Transverse colon (tissue), 4 donors: ENCODE data around the gene PHRF1. TPM values are rescaled to one million over a fixed set of nuclear protein-coding genes. Genes with fewer than 3 reads are reported as not detected.

Source experiments
- DNase-seq: peaks from one replicate; pipeline ENCODE4 v3.0.0-alpha.2; 2019
- H3K27ac ChIP-seq, 4 donors: fragments of 200-600 bp; sonication (generic); 2 replicates each; pipeline ENCODE4 v1.5.1; 2016 to 2018; ENCODE audit warnings: inconsistent platforms in 4 of 4
- H3K27me3 ChIP-seq: fragments of 200-600 bp; sonication (generic); 2 replicates; pipeline ENCODE4 v1.5.1; 2017; ENCODE audit warnings: inconsistent platforms
- H3K36me3 ChIP-seq, 4 donors: fragments of 200-600 bp; sonication (generic); 2 replicates each; pipeline ENCODE4 v1.5.1; 2017 to 2019; ENCODE audit warnings: inconsistent platforms in 4 of 4
- H3K4me1 ChIP-seq, 4 donors: fragments of 200-600 bp; sonication (generic); 2 replicates each; pipeline ENCODE4 v1.5.1; 2017 to 2020; ENCODE audit warnings: inconsistent platforms in 4 of 4
- H3K4me3 ChIP-seq, 4 donors: fragments of 200-600 bp; sonication (generic); 1 replicate in 1 of 4; 2 replicates in 3 of 4; pipeline versions ENCODE4 v1.5.1 to v1.6.1; 2017 to 2019; ENCODE audit warnings: inconsistent platforms in 4 of 4
- H3K9me3 ChIP-seq, 2 donors: fragments of 200-600 bp; sonication (generic); 2 replicates each; pipeline ENCODE4 v1.5.1; 2017 to 2019; ENCODE audit warnings: inconsistent platforms in 2 of 2
- EP300 ChIP-seq: sonication (generic); formaldehyde crosslinking; IDR thresholded peaks from one replicate; pipeline ENCODE4 v1.6.1; 2017; ENCODE audit warnings: antibody characterized with exemption, low read depth
- POLR2A ChIP-seq: fragments of 450-650 bp; IDR thresholded peaks from one replicate; pipeline ENCODE4 v1.6.1; 2016; ENCODE audit warnings: antibody characterized with exemption, mild to moderate bottlenecking, moderate library complexity
- POLR2AphosphoS5 ChIP-seq, 3 donors: sonication (generic); formaldehyde crosslinking; IDR thresholded peaks; one replicate each; pipeline ENCODE4 v1.6.1; 2016; ENCODE audit warnings: antibody characterized with exemption in 3 of 3
- WGBS, 2 donors: methylation state at CpG; one replicate each; pipeline ENCODE4 v1.1.5; 2018; ENCODE audit warnings: low coverage in 1 of 2; 5-methylcytosine and 5-hydroxymethylcytosine counted together
- in situ Hi-C, 4 donors: fragments of 200-750 bp; cut with MboI; loops; one replicate each; pipeline versions ENCODE4 v1.15.0 to v1.15.1; 2017; ENCODE audit warnings: low sequenced_read_pairs in 3 of 4, low pct_ligation_motif_present in 1 of 4, low pct_unique_long_range_greater_than_20kb in 1 of 4
- intact Hi-C: fragments of 100-400 bp; cut with DNase I; formaldehyde crosslinking; loops from one replicate; pipeline ENCODE4 v1.15.1; 2023; ENCODE audit warnings: low total_unique reads
- total RNA-seq, 4 donors: library from RNA; depleted of rRNA; stranded (reverse); fragments of >200 nt; gene quantifications; one replicate each; pipeline ENCODE4 v1.1.0, GENCODE V29; 2016
- TF ChIP-seq, protein P1 (sequence below), 5 experiments: fragments of 200-600 bp in 3 of 5; fragments of 450-650 bp in 2 of 5; sonication (generic) in 3 of 5; IDR thresholded peaks; 1 replicate in 2 of 5; 2 replicates in 3 of 5; pipeline ENCODE4 v1.5.1; 2016 to 2017; ENCODE audit warnings: antibody characterized with exemption in 5 of 5, inconsistent platforms in 3 of 5, mild to moderate bottlenecking in 2 of 5, moderate library complexity in 1 of 5

PHRF1 gene
- total RNA-seq, 4 donors from 2014 or later, result 28.4 to 60.6 (median 43.2) TPM

DNA sequence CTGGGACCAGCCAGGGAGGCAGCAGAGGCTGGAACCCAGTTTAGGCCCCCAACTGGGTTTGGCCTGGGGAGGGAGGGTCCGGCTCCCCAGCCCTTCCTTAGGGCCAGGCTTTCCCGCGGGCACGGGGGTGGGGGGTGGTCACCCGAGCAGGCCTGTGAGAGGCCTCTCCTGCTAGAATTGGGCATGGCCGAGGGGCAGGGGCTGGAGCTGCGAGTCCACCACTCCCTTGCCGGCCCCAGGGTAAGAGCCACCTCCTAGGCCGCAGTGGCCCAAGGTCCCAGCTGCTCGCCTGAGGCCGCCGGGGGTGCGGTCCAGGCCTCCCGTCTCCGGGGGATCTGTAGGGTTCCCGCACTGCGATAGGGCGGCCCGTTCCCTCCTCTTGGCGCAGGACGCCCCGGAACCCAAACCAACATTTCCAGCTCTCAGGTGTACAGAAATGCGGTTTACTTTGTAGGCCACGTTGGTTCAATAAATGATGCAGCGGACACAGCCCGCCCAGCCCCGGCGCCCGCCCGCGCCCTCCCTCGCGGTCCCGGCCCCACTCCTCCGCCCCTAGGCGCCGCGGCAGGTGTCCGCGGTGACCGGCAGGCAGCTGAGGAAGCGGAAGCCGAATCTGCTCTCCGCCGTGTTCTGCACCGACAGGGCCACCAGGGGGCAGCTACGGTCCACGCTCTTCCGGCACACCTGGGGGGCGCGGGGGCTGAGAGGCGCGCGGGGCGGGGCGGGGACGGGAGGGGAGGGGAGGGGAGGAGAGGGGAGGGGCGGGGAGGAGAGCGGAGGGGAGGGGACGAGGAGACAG lies 21.6 kb upstream of the PHRF1 start:
- in situ Hi-C loops, result no loop called here
- peak; percentile 81 for DNase-seq
- intact Hi-C loops, result loop anchor here (5.0 kb wide), 1 partner anchor 168 kb away; no protein-coding TSS in a partner anchor
- Histone ChIP-seq H3K9me3 (no peaks in the 10 kb centered on the region), H3K4me3 (peak overlapping the region in 2 of 4 donors; percentile 34 to 52), H3K27ac (no peak overlapping the region), H3K27me3 (peaks cover 56% of the 10 kb centered on the region), H3K36me3 (no peaks in the 10 kb centered on the region), H3K4me1 (peaks cover 14 to 30% (median 23%) of the 10 kb centered on the region in 4 donors)
- TF ChIP-seq, protein P1, sequence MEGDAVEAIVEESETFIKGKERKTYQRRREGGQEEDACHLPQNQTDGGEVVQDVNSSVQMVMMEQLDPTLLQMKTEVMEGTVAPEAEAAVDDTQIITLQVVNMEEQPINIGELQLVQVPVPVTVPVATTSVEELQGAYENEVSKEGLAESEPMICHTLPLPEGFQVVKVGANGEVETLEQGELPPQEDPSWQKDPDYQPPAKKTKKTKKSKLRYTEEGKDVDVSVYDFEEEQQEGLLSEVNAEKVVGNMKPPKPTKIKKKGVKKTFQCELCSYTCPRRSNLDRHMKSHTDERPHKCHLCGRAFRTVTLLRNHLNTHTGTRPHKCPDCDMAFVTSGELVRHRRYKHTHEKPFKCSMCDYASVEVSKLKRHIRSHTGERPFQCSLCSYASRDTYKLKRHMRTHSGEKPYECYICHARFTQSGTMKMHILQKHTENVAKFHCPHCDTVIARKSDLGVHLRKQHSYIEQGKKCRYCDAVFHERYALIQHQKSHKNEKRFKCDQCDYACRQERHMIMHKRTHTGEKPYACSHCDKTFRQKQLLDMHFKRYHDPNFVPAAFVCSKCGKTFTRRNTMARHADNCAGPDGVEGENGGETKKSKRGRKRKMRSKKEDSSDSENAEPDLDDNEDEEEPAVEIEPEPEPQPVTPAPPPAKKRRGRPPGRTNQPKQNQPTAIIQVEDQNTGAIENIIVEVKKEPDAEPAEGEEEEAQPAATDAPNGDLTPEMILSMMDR (IDR thresholded peaks at IDR 0.05), result peak; percentile 32 to 67 (median 62)
- peak in 1 of 3 donors; percentile 19 for TF ChIP-seq POLR2AphosphoS5 (IDR thresholded peaks at IDR 0.05)
- no peak for TF ChIP-seq POLR2A
- 12% methylated on average over 21 of the region's 60 CpGs; no CpG with 5 or more reads in 1 of the 2 donors for WGBS, 2 donors

DNA sequence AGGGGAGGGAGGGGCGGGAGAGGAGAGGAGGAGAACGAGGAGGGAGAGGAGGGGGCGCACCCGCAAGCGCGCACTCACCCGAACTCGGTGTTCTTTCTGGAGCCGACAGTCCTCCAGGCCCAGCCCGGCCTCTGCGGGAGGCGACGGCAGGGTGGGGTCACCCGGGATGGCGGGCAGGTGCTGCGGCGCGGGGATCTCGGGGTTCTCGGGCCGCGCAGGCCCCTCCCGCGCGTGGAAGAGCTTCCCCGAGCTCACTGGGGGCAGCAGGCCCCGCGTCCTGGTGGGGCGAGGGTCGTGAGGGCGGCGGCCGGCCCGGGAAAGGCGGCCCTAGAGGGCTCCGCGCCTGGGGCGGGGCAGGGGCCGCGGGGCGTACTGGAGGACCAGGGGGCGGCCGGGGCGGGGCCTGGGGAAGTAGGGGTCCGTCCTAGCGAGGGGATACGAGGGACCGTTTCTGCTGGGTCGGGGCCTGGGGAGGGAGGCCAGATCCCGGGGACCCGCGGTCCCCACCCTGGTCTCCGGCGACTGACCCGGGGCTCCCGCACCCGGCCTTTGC lies 21.0 kb upstream of the PHRF1 start:
- H3K36me3 ChIP-seq, result no peaks in the 10 kb centered on the region
- peak overlapping the region in 1 of 4 donors; percentile 4 for H3K27ac ChIP-seq
- peak overlapping the region in 3 of 4 donors; percentile 5 to 52 (median 34) for H3K4me3 ChIP-seq
- H3K27me3 ChIP-seq, result peaks cover 56% of the 10 kb centered on the region
- no peak for DNase-seq
- H3K4me1 ChIP-seq, result peaks cover 18 to 36% (median 28%) of the 10 kb centered on the region in 4 donors
- TF ChIP-seq POLR2AphosphoS5 (IDR thresholded peaks at IDR 0.05) (no peak), EP300 (no peak), POLR2A (no peak)
- TF ChIP-seq, protein P1 (IDR thresholded peaks at IDR 0.05), result no peak
- 2% methylated on average over 38 of the region's 57 CpGs; no CpG with 5 or more reads in 1 of the 2 donors for WGBS, 2 donors
- intact Hi-C loops, result loop anchor here (5.0 kb wide), 1 partner anchor 167 kb away; no protein-coding TSS in a partner anchor
- in situ Hi-C loops, result no loop called here
- no peaks in the 10 kb centered on the region for H3K9me3 ChIP-seq

DNA sequence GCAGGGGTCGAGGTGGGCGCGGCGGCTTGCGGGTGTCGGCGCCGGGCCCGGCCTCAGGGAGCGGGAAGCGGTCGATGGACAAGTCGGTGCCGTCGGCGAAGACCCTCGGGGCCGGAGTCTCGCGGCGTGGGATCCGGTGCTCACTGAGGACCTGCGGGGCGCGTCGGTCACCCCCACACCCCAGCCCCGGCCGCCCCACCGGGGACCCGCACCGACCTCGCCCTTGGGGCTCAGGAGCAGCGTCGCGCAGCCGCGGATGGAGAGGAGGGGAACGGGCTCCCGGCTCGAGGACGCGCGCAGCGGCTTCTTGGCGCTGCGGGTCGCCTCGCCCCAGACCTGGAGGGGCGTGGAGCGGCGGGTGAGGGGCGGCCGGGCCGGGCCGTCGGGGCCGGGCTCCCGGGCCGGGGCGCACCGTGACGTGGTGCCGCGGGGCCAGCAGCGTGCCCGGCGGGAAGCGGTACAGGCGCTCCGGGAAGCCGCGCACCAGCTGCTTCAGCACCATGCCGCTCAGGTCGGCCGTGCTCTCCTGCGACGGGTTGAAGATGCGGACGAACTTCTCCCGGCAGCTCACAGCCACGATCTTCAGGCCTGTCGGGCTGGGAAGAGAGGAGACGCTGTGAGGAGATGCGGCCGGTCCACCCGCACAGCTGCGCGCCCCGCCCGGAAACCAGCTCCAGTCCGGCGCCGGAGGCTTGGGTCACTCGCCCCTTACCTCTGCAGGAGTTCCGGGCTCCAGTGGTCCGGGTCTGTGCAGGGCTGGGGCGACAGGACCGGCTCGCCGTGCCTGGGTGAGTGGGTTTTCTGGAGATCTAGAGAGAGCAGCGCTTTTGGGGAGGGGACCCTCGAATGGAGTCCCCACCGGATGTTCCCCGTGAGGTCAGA lies 20.2 kb upstream of the PHRF1 start:
- H3K4me3 ChIP-seq, result peak overlapping the region in 2 of 4 donors; percentile 34 to 52
- H3K9me3 ChIP-seq, result no peaks in the 10 kb centered on the region
- WGBS, 2 donors, result 9% methylated on average over 78 of the region's 104 CpGs; no CpG with 5 or more reads in 1 of the 2 donors
- DNase-seq, result no peak
- TF ChIP-seq POLR2A (peak; percentile 4), POLR2AphosphoS5 (IDR thresholded peaks at IDR 0.05) (no peak), EP300 (no peak)
- TF ChIP-seq, protein P1 (IDR thresholded peaks at IDR 0.05), result no peak
- peaks cover 20 to 40% (median 30%) of the 10 kb centered on the region in 4 donors for H3K4me1 ChIP-seq
- intact Hi-C loops (loop anchor here (5.0 kb wide), 1 partner anchor 166 kb away; no protein-coding TSS in a partner anchor), in situ Hi-C loops (no loop called here)
- H3K27me3 ChIP-seq, result peaks cover 56% of the 10 kb centered on the region
- H3K27ac ChIP-seq, result no peak overlapping the region
- no peaks in the 10 kb centered on the region for H3K36me3 ChIP-seq
